ENCODE data around the gene SKIDA1. TPM values are rescaled to one million over a fixed set of nuclear protein-coding genes. Genes with fewer than 3 reads are reported as not detected.
A peak's percentile ranks its signal among the peaks of the same experiment; 100 is the strongest.

The SKIDA1 gene
- total RNA-seq, 1 experiment from 2014 or later, result 9.3 TPM

- no peak for DNase-seq (ENCODE audit: low read depth, low spot score)
- no TSS peak for BruUV-seq (replicated peaks)
- in situ Hi-C loops (cut with HindIII; ENCODE audit: low pct_unique_long_range_greater_than_20kb, low sequenced_read_pairs) (no loop called here), intact Hi-C loops (cut with micrococcal nuclease; ENCODE audit: unreplicated experiment) (no loop called here)
- Histone ChIP-seq H3K27me3 (ENCODE audit: control insufficient read depth, insufficient read depth, low read length) (no peaks in the 10 kb centered on the region), H3K4me3 (ENCODE audit: low read depth in 2 of 2, low read length in 2 of 2) (peak overlapping the region; percentile 14 to 31), H3K4me1 (ENCODE audit: control insufficient read depth, insufficient read depth, low read length) (peaks cover 59% of the 10 kb centered on the region), H3K27ac (ENCODE audit: low read length) (peak overlapping the region; percentile 86), H3K9me3 (ENCODE audit: control insufficient read depth, insufficient read depth, low read depth, low read length) (no peaks in the 10 kb centered on the region), H3K36me3 (ENCODE audit: control insufficient read depth, insufficient read depth, low read length) (no peaks in the 10 kb centered on the region)
- ATAC-seq, result peak; percentile 64
- ChIA-PET CTCF (no interaction called here), POLR2A (interaction anchor here (1.2 kb wide), 1 partner anchor 10 kb away, joined by 6 read pairs; no protein-coding TSS in a partner anchor)
- TF ChIP-seq SIN3A (IDR thresholded peaks at IDR 0.05; ENCODE audit: borderline replicate concordance, insufficient read depth, low read depth, low read length) (no peak), TCF7L2 (IDR thresholded peaks at IDR 0.05; ENCODE audit: low read depth, low read length) (no peak), POLR2AphosphoS5 (IDR thresholded peaks at IDR 0.05; ENCODE audit: low read depth, low read length) (no peak), CTCF (IDR thresholded peaks at IDR 0.05) (no peak), REST (IDR thresholded peaks at IDR 0.05; ENCODE audit: insufficient read depth in 1 of 2, low read depth in 2 of 2, low read length in 1 of 2) (no peak)
Observed at GRCh38 chr10:21507150-21507549, 18.3 kb downstream of the SKIDA1 start.

- H3K27me3 ChIP-seq (ENCODE audit: control insufficient read depth, insufficient read depth, low read length), result no peaks in the 10 kb centered on the region
- no peak for DNase-seq (ENCODE audit: low read depth, low spot score)
- no peaks in the 10 kb centered on the region for H3K36me3 ChIP-seq (ENCODE audit: control insufficient read depth, insufficient read depth, low read length)
- no peak for TF ChIP-seq TCF7L2 (IDR thresholded peaks at IDR 0.05; ENCODE audit: low read depth, low read length)
- no peak for TF ChIP-seq SIN3A (IDR thresholded peaks at IDR 0.05; ENCODE audit: borderline replicate concordance, insufficient read depth, low read depth, low read length)
- TF ChIP-seq POLR2AphosphoS5 (IDR thresholded peaks at IDR 0.05; ENCODE audit: low read depth, low read length), result no peak
- no peak for TF ChIP-seq CTCF (IDR thresholded peaks at IDR 0.05)
- TF ChIP-seq REST (IDR thresholded peaks at IDR 0.05; ENCODE audit: insufficient read depth in 1 of 2, low read depth in 2 of 2, low read length in 1 of 2), result no peak
- BruUV-seq (replicated peaks), result no TSS peak
- peaks cover 58% of the 10 kb centered on the region for H3K4me1 ChIP-seq (ENCODE audit: control insufficient read depth, insufficient read depth, low read length)
- ChIA-PET CTCF (no interaction called here), POLR2A (no interaction called here)
- intact Hi-C loops (cut with micrococcal nuclease; ENCODE audit: unreplicated experiment) (no loop called here), in situ Hi-C loops (cut with HindIII; ENCODE audit: low pct_unique_long_range_greater_than_20kb, low sequenced_read_pairs) (no loop called here)
- H3K9me3 ChIP-seq (ENCODE audit: control insufficient read depth, insufficient read depth, low read depth, low read length), result no peaks in the 10 kb centered on the region
- peak overlapping the region; percentile 86 for H3K27ac ChIP-seq (ENCODE audit: low read length)
- peak overlapping the region in 1 of 2 experiments; percentile 23; a peak in 1 of 4 replicates for H3K4me3 ChIP-seq (ENCODE audit: low read depth in 2 of 2, low read length in 2 of 2)
- ATAC-seq, result no peak
Observed at GRCh38 chr10:21506351-21506750, 19.1 kb downstream of the SKIDA1 start.
